HCT116 (cell line): ENCODE data around the gene PPARGC1A.

Source experiments
- EZH2 ChIP-seq: fragments of 200-600 bp; sonication (generic); IDR thresholded peaks from 2 replicates; pipeline ENCODE4 v1.6.1; 2017; ENCODE audit warnings: antibody characterized with exemption, mixed run types
- ZFX ChIP-seq: fragments of 450-650 bp; IDR thresholded peaks from 2 replicates; pipeline ENCODE4 v1.6.1; 2017
- TF ChIP-seq, protein P1 (sequence below): IDR thresholded peaks from 2 replicates; pipeline ENCODE4 v1.6.1; 2012
- TF ChIP-seq, protein P2 (sequence below), 3 experiments: fragments of 200-600 bp in 1 of 3; sonication (generic) in 1 of 3; IDR thresholded peaks in 2 of 3; conservative IDR thresholded peaks in 1 of 3; 2 replicates each; pipeline ENCODE4 v1.5.1; 2012 to 2017; ENCODE audit warnings: low read depth in 2 of 3, low read length in 2 of 3, antibody characterized with exemption in 1 of 3, borderline replicate concordance in 1 of 3, control low read depth in 1 of 3, mild to moderate bottlenecking in 1 of 3, mixed read lengths in 1 of 3, mixed run types in 1 of 3, moderate library complexity in 1 of 3; ENCODE audit not compliant: insufficient read depth in 1 of 3

DNA sequence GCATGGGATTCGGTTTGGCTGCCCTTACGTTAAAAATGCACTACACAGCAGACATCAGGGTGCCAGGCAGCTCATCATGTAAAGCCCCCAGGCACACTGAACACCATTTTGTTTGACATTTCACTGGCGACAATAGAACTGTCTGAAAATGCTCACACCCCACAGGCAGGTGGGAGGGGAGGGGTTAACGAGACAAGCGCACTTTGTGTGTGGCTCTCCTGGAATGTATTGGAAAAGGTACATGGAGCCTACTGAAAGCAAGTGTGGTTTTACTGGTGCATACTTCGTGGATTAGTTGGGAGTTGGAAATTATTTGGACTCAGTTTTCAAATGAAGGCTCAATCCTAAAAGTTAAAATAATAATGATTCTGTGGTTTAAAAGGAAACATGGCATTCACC lies 31.6 kb upstream of the PPARGC1A start:
- no peak for TF ChIP-seq ZFX
- TF ChIP-seq, protein P1, sequence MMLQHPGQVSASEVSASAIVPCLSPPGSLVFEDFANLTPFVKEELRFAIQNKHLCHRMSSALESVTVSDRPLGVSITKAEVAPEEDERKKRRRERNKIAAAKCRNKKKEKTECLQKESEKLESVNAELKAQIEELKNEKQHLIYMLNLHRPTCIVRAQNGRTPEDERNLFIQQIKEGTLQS = no peak
- no peak for TF ChIP-seq EZH2
- TF ChIP-seq, protein P2, sequence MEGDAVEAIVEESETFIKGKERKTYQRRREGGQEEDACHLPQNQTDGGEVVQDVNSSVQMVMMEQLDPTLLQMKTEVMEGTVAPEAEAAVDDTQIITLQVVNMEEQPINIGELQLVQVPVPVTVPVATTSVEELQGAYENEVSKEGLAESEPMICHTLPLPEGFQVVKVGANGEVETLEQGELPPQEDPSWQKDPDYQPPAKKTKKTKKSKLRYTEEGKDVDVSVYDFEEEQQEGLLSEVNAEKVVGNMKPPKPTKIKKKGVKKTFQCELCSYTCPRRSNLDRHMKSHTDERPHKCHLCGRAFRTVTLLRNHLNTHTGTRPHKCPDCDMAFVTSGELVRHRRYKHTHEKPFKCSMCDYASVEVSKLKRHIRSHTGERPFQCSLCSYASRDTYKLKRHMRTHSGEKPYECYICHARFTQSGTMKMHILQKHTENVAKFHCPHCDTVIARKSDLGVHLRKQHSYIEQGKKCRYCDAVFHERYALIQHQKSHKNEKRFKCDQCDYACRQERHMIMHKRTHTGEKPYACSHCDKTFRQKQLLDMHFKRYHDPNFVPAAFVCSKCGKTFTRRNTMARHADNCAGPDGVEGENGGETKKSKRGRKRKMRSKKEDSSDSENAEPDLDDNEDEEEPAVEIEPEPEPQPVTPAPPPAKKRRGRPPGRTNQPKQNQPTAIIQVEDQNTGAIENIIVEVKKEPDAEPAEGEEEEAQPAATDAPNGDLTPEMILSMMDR (IDR thresholded peaks at IDR 0.05 in 2 of 3, conservative IDR thresholded peaks at IDR 0.05 in 1 of 3; ENCODE audit: borderline replicate concordance in 1 of 3, insufficient read depth in 1 of 3, low read depth in 2 of 3, low read length in 2 of 3) = no peak
